ENCODE results near the gene MRPL4.

DNA sequence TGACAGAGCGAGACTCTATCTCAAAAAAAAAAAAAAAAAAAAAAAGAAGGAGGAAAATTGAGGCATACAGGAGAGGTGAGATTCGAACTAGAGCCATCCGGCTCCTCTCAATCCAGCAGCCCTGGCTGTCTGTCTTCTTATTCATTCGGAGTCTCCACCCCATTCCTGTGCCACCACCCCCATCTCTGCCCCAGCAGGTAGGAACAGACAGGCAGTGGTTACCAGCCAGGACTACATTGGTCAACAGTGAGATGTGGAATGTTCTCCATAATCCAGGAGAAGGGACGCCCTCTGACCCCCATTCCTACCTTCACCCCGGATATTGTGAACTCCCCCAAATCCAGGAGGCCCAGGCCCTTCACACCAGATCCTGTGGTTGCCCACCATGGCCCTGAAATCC lies 14.3 kb upstream of the MRPL4 start:
- TF ChIP-seq, protein P1, sequence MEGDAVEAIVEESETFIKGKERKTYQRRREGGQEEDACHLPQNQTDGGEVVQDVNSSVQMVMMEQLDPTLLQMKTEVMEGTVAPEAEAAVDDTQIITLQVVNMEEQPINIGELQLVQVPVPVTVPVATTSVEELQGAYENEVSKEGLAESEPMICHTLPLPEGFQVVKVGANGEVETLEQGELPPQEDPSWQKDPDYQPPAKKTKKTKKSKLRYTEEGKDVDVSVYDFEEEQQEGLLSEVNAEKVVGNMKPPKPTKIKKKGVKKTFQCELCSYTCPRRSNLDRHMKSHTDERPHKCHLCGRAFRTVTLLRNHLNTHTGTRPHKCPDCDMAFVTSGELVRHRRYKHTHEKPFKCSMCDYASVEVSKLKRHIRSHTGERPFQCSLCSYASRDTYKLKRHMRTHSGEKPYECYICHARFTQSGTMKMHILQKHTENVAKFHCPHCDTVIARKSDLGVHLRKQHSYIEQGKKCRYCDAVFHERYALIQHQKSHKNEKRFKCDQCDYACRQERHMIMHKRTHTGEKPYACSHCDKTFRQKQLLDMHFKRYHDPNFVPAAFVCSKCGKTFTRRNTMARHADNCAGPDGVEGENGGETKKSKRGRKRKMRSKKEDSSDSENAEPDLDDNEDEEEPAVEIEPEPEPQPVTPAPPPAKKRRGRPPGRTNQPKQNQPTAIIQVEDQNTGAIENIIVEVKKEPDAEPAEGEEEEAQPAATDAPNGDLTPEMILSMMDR (IDR thresholded peaks at IDR 0.05): no peak
- TF ChIP-seq EP300 (IDR thresholded peaks at IDR 0.05) (no peak), POLR2A (IDR thresholded peaks at IDR 0.05; ENCODE audit: low read depth) (no peak), POLR2AphosphoS5 (IDR thresholded peaks at IDR 0.05) (no peak)
